GM21717 (cell line): ENCODE data around the gene TMEM121.
"Not testable (repeated sequence)": the region's sequence is repeated elsewhere in the genome, so short reads cannot be mapped to it uniquely, and the experiment has no call there.

Experiments used
- ATAC-seq: cut with Tn5 transposase; IDR thresholded peaks from one replicate; pipeline ENCODE4 v1.9.1; 2021; ENCODE audit warnings: mild to moderate bottlenecking, moderate library complexity; ENCODE audit not compliant: unreplicated experiment

The TMEM121 gene

DNA sequence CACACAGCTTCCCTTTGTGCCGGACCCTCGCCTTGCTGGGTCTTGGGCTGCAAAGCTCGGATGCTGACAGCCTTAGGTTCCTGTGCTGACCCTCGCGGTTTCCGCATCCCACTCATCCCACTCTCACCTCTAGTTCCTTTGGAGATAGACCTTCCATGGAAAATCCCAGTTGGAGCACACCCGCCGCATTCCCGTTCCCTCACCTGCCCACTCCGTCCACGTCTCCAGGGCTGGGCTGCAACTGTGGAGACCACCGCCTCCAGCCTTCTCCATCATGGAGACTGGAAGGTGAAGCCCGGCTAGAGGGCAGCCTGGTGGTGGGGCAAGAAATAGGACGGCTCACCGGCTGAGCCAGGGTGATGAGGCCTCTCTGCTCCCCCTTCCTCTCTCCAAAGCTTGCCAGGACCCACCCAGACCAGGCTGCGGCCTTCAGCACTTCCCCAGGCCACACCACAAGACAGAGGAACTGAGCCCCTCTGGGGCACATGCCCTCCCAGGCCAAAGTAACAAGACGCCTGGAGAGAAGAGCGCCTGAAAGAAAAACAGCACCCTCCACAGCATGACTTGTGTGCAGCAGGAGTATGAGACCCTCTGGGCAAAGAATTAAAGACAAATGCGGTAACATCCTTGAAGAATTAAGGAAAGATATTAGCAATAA, 15.0 kb downstream of the TMEM121 start:
- ATAC-seq = no peak

DNA sequence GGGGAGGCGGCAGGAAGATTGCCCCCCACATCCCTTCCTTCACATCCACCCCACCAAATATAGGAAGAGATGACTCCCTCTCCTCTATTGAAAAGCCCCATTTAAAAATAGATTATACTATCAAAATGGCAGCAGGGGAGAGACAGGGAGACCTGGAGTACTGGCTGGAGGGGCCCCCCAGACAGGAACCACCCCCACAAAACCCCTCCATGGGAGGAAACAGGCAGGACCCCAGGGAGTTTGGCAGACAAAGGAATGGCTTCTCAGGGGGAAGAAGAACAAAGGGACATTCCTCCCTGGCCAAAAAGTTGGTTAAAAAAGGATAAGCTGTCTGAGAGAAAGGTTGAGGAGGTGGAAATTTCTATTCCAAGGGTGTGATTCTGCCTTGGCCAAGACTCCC, 19.3 kb downstream of the TMEM121 start:
- ATAC-seq = not testable (repeated sequence)

DNA sequence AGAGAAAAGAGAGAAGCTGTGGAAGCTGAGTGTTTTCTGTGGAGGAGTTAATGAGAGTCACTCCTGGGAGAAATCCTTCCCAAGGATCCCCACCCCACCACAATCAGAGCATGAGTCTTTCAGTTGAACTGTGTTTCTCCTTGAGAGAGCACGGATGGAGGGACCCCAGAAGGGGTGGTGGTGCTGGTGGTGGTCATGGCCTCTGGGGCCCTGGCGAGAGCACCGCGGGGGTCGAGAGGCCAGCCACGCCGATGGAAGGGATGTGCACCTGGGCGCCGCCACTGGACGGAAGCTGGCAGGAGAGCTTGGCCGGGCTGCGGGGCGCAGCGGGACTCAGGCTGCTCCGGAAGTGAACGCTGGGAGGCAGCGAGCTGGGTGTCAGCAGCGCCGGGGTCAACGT, 20.0 kb downstream of the TMEM121 start:
- not testable (repeated sequence) for ATAC-seq

DNA sequence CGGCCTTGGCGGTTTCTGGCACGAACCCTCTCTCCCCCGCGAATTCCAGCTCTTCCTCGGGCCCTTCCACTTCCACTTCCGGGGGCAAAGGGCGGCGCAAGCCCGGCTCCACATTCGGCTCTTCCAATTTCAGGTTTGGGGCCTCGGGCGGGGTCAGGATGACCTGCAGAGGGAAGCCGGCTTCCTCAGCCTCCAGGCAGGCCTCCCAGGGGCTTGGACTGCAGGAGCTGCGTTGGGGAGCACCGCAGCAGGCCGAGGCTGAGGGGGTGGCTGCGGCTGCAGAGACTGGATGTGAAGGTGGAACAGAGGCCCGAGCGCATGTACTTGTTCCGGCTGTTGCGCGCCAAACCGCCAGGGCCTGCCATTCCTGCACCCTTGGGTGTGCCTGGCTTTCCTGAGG, 20.7 kb downstream of the TMEM121 start:
- ATAC-seq = not testable (repeated sequence)

DNA sequence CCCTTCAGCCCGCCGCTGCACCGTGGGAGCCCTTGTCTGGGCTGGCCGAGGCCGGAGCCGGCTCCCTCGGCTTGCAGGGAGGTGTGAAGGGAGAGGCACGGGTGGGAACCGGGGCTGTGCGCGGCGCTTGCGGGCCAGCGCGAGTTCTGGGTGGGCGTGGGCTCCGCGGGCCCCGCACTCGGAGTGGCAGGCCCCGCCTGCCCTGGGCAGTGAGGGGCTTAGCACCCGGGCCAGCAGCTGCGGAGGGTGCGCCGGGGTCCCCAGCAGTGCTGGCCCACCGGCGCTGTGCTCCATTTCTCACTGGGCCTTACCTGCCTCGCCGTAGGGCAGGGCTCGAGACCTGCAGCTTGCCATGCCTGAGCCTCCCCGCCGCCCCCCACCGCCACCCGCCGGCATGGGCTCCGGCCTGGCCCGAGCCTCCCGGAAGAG, 21.4 kb downstream of the TMEM121 start:
- ATAC-seq = no peak

DNA sequence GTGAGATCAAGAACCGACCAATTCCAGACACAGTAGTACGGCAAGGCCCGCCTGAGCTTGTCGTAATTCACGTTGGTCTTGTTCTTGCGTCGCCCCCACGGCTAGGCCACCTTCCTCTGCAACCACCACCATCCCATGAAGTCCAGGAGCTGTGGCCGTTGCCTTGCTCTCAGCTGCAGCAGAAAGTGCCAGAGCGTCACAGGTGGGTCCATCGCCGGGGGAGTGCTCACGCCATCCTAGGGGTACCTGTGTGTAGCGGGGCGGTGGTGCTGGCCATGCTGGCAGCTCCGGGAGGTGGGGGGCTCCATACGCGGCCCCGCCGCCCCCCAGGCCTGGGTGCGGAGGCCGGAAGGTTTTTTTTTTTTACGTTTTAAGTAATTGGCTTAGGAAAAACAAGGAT, 23.1 kb downstream of the TMEM121 start:
- no peak for ATAC-seq

DNA sequence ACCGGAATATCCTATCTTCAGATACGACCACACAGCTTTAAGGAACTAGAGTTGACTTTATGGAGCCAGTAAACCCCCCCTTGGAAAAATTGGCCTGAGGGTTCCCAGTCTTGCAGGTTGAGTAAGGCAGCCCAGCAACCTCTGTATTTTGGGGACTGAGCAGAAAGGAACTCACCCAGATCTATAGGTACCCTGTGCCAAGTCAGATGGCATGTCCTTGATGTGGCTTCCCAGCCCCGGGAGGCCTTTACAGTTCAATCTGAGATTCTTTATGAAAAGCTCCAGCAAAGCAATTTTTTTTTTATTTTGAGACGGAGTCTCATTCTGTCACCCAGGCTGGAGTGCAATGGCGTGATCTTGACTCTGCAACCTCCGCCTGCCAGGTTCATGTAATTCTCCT, 27.6 kb downstream of the TMEM121 start:
- no peak for ATAC-seq

DNA sequence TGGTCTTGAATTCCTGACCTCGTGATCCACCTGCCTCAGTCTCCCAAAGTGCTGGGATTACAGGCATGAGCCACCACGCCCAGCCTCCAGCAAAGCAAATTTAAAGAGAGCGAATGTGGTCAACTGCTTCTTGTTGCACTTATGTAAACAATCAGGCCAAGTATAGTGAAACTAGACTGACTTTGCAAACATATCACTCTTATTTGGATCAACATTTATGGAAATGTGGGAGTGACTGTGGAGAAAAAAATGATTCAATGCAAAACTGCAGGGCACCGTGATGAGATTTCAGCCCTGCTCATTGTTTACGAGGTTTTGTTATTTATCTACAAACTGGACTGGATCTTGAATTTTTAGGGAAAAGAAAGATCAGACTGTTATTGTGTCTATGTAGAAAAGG, 28.1 kb downstream of the TMEM121 start:
- no peak for ATAC-seq

DNA sequence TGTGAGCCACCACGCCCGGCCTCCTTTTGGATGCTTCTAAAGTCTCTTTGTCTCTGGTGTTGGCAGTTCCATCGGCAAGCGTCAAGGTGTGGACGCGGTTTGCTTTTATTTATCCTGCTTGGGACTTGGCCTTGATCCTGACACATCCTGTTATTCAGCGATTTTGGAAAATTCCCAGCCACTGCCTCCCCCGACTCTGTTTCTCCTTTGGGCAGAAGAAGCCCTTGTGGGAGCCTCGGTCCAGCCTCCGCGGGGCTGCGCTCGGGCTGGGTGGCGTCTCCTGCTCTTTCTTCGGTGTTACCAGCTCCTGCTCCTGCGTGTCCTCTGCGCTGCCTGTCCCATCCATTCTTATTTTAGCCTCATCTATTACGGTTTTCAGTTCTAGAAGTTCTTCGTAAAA, 31.3 kb downstream of the TMEM121 start:
- not testable (repeated sequence) for ATAC-seq

DNA sequence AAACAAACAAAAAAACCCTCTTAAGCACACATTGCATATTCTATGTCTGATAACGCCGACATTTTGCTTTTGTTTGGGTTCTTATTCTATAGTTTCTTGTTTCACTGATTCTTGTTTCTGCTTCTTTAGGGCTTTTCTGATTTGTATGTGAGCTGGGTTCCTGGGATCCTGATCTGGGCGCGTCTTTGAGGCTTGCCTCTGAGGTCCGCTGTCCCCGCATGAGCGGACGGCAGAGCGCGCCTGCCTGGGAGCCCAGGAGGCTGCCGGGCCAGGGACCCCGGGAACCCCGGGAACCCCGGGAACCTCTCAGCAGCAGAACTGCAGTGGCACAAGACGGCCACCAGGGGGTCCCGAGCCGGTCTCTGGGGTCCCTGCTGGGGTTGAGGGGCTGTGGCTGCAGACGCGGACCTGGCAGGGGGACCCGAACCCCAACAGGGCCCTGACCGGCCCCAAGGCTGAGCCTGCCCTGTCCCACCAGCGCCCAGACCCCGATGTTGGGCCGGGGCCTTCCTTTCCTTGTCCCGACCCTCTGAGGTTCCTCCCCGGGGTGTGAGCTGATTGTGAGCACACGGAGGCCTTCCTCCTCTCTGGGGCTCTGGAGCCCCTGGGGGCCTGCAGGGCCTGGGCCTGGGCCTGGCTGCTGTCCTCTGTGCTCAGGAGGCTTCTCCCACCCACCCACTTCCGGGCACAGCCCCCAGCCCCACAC, 32.2 kb downstream of the TMEM121 start:
- not testable (repeated sequence) for ATAC-seq

DNA sequence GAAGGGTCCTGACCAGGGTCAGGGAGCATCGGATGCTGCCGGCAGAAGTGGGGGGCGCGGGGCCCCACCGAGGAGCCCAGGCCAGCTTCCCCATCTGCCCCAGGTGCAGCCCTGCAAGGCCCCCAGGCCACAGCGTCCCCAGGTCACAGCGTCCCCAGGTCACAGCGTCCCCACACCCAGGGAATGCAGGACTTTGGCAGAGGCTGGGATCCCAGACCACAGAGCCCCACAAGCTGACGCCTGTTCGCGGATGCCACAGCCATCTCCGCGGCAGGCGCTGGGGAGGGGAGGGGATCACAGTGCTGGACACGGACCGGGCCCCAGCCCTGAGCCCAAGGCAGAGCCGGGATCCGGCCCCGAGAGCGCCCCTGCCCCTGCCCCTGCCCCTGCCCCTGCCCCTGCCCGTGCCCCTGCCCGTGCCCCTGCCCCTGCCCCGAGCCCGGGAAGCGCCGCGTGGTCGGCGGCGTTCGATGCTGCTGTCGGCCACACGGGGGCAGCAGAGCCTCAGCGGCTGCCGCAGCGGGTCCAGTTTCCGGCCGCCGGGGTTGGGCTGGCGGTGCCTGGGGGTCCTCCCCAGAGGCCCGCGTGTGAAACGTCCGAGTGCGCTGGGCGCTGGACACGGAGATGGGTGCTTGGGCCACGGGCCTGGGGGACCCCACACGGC, 33.1 kb downstream of the TMEM121 start:
- ATAC-seq = peak; percentile 37

DNA sequence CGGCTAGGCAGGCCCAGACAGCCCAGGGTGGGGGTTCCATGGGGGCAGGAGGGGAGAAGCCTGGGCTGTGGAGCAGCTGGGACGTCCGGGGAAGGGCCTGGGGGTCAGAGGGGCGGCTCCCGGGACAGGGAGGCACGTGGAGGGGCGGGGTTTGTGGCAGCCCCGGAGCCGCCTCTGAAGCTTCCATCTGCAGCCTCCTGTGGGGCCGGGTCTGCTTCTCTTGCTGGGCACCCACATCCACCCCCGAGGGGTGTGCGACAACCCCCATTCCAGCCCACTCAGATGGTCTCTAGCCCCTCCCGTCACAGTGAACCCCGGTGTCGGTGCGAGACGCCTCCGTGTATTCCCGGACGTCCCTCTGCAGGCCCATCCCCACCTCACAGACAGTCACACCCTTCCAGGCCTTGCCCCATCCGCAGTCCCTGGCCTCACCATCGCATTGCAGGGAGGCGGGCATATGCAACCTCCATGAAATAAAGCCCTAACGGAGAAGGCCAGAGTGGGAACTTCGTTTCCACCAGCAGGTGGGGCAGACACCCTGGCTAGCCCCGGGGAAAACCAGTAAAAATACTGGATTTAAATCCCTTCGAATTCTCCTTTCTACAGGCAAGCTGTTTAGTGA, 33.8 kb downstream of the TMEM121 start:
- peak; percentile 53 for ATAC-seq

DNA sequence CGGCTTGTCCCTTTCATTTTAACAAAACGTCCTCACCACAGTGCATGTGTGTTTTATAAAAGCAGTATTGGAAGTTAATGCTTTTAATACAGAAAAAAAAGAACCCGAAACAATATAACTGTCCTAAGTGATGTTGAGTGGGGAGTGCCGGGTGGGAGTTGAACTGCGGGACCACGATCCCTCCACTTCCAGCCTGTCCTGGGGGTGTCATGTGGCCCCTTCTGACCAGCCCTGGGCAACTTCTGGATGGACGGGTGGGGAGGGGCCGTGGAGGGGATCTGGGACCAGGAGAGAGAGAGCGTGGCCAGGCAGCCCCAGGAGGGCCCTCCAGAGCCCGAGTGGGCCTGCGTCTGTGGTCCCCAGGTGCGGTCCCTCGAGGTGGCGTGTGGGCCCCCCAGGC, 35.0 kb downstream of the TMEM121 start:
- ATAC-seq = not testable (repeated sequence)

DNA sequence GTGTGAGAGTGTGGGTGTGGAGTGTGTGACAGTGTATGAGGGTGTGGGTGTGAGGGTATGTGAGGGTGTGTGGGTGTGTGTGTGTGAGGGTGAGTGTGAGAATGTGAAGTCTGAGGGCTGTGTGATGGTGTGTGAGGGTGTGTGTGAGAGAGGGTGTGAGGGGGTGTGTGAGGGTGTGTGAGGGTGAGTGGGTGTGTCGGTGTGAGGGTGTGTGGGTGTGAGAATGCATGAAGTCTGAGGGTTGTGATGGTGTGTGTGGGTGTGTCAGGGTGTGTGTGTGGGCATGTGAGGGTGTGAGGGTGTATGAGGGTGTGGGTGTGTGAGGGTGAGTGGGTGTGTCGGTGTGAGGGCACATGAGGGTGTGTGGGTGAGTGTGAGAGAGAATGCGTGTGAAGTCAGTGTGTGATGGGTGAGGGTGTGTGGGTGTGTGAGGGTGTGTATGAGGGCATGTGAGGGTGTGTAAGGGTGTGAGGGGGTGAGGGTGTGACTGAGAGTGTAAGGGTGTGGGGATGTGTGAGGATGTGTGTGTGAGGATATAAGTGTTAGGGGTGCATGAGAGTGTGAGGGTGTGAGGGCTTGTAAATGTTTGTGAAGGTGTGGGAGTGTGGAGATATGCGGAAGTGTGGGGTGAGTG, 36.4 kb downstream of the TMEM121 start:
- no peak for ATAC-seq

DNA sequence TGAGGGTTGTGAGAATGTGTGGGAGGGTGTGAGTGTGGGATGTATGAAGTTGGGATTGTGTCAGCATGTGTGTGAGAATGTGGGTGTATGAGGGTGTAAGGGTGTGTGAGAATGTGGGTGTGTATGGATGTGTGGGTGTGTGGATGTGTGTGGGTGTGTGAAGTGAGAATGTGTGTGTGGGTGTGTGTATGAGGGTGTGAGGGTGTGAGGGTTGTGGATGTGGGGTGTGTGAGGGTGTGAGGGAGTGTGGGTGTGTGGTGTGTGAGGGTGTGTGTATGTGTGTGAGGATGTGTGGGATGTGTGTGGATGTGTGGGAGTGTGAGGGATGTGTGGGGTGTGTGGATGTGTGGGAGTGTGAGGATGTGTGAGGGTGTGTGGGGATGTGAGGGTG, 37.0 kb downstream of the TMEM121 start:
- no peak for ATAC-seq

DNA sequence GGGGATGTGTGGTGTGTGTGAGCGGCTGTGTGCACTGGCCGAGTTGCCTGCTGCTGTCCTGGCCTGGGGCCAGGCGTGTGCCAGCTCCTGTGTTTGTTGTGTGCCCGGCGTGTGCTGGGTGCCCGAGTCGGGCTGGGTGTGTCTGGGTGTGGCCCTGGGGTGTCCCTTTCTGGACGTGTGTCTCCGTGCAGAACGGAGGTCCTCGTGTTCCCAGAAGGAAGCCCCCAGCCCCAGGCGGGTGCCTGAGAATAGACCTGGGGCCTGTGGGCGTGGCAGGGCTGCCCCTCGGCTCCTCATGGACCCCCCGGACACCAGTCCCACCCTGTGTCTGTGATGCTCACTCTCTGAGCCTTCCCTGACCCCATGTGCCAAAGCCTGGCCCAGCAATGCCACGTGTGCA, 38.2 kb downstream of the TMEM121 start:
- ATAC-seq = not testable (repeated sequence)

DNA sequence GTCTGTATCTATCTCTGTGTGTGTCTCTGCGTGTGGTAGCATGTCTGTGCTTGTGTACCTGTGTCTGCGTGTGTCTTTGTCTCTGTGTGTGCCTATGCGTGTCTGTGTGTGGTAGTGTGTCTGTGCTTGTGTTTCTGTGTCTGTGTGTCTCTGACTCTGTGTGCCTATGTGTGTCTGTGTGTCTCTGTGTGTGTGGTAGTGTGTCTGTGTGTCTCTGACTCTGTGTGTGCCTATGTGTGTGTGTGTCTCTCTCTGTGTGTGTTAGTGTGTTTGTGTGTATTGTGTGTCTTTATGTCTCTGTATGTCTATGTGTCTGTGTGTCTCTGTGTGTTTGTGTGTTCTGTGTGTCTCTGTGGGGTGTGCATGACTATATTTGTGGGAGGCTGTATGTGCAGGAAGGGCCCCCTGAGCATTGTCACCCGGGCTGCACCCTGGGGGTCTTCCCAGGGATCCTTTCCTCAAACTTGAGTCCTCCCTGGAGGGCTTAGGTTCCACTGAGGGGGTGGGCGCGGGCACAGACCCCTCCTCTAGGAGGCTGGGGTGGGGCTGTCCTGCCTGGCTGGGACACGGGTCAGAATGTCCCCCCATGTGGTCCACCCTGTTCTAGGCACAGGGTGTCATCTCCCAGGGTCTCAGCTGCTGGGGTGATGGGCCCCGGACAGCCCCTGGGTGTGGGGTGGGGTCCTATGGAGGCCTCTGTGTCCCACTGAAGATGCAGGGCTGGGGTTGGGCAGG, 39.0 kb downstream of the TMEM121 start:
- not testable (repeated sequence) for ATAC-seq

DNA sequence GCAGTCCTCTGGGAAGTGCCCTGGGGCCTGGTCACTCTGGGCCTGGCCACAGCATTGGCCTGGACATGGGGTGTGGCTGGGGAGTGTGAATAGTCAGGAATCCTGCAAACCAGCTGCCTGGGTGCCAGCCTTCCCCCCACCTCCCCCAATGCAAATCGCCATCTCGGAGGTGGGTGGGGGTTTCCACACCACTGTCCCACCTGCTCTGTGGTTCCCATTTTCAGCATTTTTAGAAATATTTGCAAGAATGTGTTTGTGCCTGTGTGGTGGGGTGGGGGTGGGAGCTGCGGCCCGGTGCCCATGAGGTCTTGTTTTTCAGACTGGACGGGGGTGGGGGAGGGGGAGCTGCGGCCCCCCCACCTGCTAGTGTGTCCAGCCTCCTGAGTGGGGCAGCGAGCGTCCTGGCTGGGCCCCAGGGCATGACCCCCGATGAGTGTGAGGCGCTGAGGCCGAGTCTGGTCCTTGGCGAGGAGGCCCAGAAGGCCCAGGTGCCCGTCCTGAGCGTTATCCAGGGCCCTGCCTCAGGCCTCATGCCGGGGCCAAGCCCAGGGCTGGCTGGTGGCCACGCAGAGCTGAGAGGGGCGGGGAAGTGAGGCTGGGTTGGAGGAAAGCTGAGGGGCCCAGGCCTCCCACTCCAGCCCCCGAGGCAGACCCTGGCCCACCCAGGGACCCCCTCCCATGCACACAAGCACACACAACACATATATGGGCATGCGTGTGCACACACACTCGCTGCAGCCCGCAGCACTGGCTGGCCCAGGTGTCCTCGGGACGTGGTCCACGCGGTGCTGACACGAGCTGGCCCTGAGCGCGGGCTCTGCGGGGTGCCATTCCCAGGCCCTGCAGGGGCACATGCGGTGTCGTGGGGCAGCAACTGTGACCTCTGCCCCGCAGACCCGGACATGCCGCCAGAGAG, 40.1 kb downstream of the TMEM121 start:
- ATAC-seq = peak; percentile 42
